Liver (tissue), 9 donors: ENCODE results near the gene SPC24. TPM values are rescaled to one million over a fixed set of nuclear protein-coding genes. Genes with fewer than 3 reads are reported as not detected.

Experiments used
- DNase-seq: peaks from one replicate; pipeline ENCODE4 v3.0.0-alpha.2; 2017; ENCODE audit warnings: low spot score
- H3K27ac ChIP-seq, 2 donors: one replicate each; pipeline ENCODE4 v1.7.0; 2013; ENCODE audit warnings: inconsistent platforms in 2 of 2, low read length in 2 of 2, control low read depth in 1 of 2, low read depth in 1 of 2, mild to moderate bottlenecking in 1 of 2
- H3K27me3 ChIP-seq, 4 donors: one replicate each; pipeline versions ENCODE4 v1.6.1 to v1.7.0; 2013; ENCODE audit warnings: low read length in 3 of 4, inconsistent platforms in 1 of 4, mild to moderate bottlenecking in 1 of 4, moderate library complexity in 1 of 4; ENCODE audit not compliant: control insufficient read depth in 4 of 4, insufficient read depth in 4 of 4
- H3K36me3 ChIP-seq, 4 donors: one replicate each; pipeline versions ENCODE4 v1.6.1 to v1.7.0; 2013; ENCODE audit warnings: low read length in 3 of 4, mild to moderate bottlenecking in 3 of 4, low read depth in 1 of 4, moderate library complexity in 1 of 4; ENCODE audit not compliant: control insufficient read depth in 4 of 4, insufficient read depth in 3 of 4
- H3K4me1 ChIP-seq, 4 donors: one replicate each; pipeline versions ENCODE4 v1.6.1 to v1.7.0; 2013; ENCODE audit warnings: low read length in 3 of 4, mild to moderate bottlenecking in 3 of 4, moderate library complexity in 1 of 4; ENCODE audit not compliant: control insufficient read depth in 4 of 4, insufficient read depth in 4 of 4
- H3K4me3 ChIP-seq, 3 donors: one replicate each; pipeline versions ENCODE4 v1.6.1 to v1.7.0; 2013; ENCODE audit warnings: low read length in 3 of 3, control low read depth in 1 of 3, low read depth in 1 of 3, mild to moderate bottlenecking in 1 of 3
- H3K9ac ChIP-seq, 2 donors: one replicate each; pipeline ENCODE4 v1.7.0; 2013; ENCODE audit warnings: low read length in 2 of 2, mild to moderate bottlenecking in 2 of 2, moderate library complexity in 2 of 2, control low read depth in 1 of 2, low read depth in 1 of 2
- H3K9me3 ChIP-seq, 4 donors: one replicate each; pipeline versions ENCODE4 v1.6.1 to v1.7.0; 2013; ENCODE audit warnings: low read length in 3 of 4; ENCODE audit not compliant: control insufficient read depth in 4 of 4
- EGR1 ChIP-seq, 2 donors: IDR thresholded peaks; 2 replicates each; pipeline ENCODE4 v1.6.1; 2016 to 2018; ENCODE audit warnings: antibody characterized with exemption in 2 of 2, low read depth in 2 of 2
- FOXA1 ChIP-seq: IDR thresholded peaks from 2 replicates; pipeline ENCODE4 v1.6.1; 2016; ENCODE audit warnings: antibody characterized with exemption
- FOXA2 ChIP-seq: IDR thresholded peaks from 2 replicates; pipeline ENCODE4 v1.6.1; 2016; ENCODE audit warnings: antibody characterized with exemption
- GABPA ChIP-seq, 2 donors: IDR thresholded peaks in 1 of 2; conservative IDR thresholded peaks in 1 of 2; 2 replicates each; pipeline ENCODE4 v1.6.1; 2016; ENCODE audit warnings: antibody characterized with exemption in 2 of 2, mild to moderate bottlenecking in 1 of 2, moderate library complexity in 1 of 2
- HNF4G ChIP-seq: IDR thresholded peaks from 2 replicates; pipeline ENCODE4 v1.6.1; 2016; ENCODE audit warnings: antibody characterized with exemption
- JUND ChIP-seq, 2 donors: IDR thresholded peaks; 2 replicates each; pipeline ENCODE4 v1.6.1; 2016; ENCODE audit warnings: antibody characterized with exemption in 2 of 2
- MAX ChIP-seq: IDR thresholded peaks from 2 replicates; pipeline ENCODE4 v1.6.1; 2016; ENCODE audit warnings: antibody characterized with exemption
- NR2F2 ChIP-seq: IDR thresholded peaks from 2 replicates; pipeline ENCODE4 v1.6.1; 2016; ENCODE audit warnings: antibody characterized with exemption
- SP1 ChIP-seq: IDR thresholded peaks from 2 replicates; pipeline ENCODE4 v1.6.1; 2018; ENCODE audit warnings: antibody characterized with exemption, mild to moderate bottlenecking
- YY1 ChIP-seq: IDR thresholded peaks from 2 replicates; pipeline ENCODE4 v1.6.1; 2016; ENCODE audit warnings: antibody characterized with exemption, mild to moderate bottlenecking
- ZBTB33 ChIP-seq: IDR thresholded peaks from 2 replicates; pipeline ENCODE4 v1.6.1; 2016; ENCODE audit warnings: antibody characterized with exemption
- WGBS: extraction: QIAGEN DNeasy Blood & Tissue Kit; methylation state at CpG from one replicate; pipeline ENCODE4 v1.1.7; 2013; 5-methylcytosine and 5-hydroxymethylcytosine counted together
- polyA plus RNA-seq, 2 donors: library from polyadenylated mRNA; stranded (reverse) in 1 of 2; unstranded in 1 of 2; fragments of 200-250 nt in 1 of 2; fragments of >200 nt in 1 of 2; fragmentation: Nextera tagmentation in 1 of 2; extraction: Ambion mirVana in 1 of 2; gene quantifications; one replicate each; pipeline versions ENCODE4 v1.2.1 to v1.2.3, GENCODE V29; 2013 to 2015
- total RNA-seq, 2 donors: library from RNA; depleted of rRNA; stranded (reverse); fragments of >200 nt; gene quantifications; one replicate each; pipeline ENCODE4 v1.2.3, GENCODE V29; 2014
- TF ChIP-seq, protein P1 (sequence below): IDR thresholded peaks from 2 replicates; pipeline ENCODE4 v1.6.1; 2016; ENCODE audit warnings: antibody characterized with exemption, mild to moderate bottlenecking
- TF ChIP-seq, protein P2 (sequence below): IDR thresholded peaks from 2 replicates; pipeline ENCODE4 v1.6.1; 2016; ENCODE audit warnings: antibody characterized with exemption
- donor health status: healthy.
- donor health status: healthy.
- donor health status: healthy.
- donor health status: healthy.
- donor health status: healthy.

SPC24 gene
- total and polyA plus RNA-seq, 4 donors, result 0.42 to 72.5 (median 1.3) TPM

DNA sequence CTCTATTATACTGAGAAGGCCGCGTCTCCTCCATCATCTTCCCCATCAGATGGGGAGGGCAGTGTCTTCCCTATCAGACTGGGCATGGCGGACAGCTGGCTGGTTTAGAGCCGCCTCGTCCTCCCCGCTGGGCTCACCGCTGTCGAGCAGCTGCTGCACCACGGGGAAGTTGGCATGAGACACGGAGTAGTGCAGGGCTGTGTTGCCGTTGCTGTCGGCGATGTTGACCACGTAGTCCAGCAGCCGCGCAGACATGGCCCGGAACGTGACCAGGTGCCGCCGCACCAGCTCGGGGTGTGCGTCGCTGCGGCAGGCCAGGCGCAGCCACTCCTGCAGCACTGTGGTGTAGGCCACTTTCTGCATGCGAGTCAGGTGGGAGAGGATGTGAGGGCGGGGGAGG lies 18.8 kb upstream of the SPC24 start:
- H3K4me1 ChIP-seq, result peaks cover 0 to 15% (median 8%) of the 10 kb centered on the region in 4 donors
- TF ChIP-seq SP1, result no peak
- no peak overlapping the region for H3K27ac ChIP-seq
- no peaks in the 10 kb centered on the region for H3K9me3 ChIP-seq
- H3K9ac ChIP-seq, result no peak overlapping the region
- H3K36me3 ChIP-seq, result peaks cover 10 to 42% (median 15%) of the 10 kb centered on the region in 4 donors
- H3K27me3 ChIP-seq, result no peaks in the 10 kb centered on the region
- no peak overlapping the region for H3K4me3 ChIP-seq
- no peak for DNase-seq
- 98% methylated on average over 27 of the region's 27 CpGs for WGBS

DNA sequence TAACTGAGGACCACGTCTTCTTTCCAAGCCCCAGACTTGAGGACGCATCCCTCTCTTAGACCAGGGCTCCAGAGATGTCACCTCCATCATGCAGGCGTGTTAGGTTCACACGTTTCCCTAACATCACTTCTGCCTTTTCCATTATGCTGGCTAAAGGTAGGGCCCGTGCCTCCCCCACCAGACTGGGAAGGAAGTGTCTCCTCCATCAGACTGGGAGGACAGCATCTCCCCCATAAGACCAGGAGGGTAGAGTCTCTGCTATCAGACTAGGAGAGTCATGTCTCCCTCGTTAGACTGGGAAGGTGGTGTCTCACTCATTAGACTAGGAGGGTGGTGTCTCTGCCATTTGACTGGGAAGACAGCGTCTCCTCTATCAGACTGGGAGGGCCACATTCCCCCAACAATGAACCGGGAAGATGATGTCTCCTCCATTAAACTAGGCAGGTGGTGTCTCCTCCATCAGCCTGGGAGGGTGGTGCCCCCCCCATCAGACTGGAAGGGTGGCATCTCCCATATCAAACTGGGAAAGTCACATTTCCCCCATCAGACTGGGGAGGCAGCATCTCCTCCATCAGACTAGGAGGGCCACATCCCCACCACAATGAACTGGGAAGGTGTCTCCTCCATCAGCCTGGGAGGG lies 18.1 kb upstream of the SPC24 start:
- TF ChIP-seq HNF4G, result no peak
- TF ChIP-seq, protein P1, sequence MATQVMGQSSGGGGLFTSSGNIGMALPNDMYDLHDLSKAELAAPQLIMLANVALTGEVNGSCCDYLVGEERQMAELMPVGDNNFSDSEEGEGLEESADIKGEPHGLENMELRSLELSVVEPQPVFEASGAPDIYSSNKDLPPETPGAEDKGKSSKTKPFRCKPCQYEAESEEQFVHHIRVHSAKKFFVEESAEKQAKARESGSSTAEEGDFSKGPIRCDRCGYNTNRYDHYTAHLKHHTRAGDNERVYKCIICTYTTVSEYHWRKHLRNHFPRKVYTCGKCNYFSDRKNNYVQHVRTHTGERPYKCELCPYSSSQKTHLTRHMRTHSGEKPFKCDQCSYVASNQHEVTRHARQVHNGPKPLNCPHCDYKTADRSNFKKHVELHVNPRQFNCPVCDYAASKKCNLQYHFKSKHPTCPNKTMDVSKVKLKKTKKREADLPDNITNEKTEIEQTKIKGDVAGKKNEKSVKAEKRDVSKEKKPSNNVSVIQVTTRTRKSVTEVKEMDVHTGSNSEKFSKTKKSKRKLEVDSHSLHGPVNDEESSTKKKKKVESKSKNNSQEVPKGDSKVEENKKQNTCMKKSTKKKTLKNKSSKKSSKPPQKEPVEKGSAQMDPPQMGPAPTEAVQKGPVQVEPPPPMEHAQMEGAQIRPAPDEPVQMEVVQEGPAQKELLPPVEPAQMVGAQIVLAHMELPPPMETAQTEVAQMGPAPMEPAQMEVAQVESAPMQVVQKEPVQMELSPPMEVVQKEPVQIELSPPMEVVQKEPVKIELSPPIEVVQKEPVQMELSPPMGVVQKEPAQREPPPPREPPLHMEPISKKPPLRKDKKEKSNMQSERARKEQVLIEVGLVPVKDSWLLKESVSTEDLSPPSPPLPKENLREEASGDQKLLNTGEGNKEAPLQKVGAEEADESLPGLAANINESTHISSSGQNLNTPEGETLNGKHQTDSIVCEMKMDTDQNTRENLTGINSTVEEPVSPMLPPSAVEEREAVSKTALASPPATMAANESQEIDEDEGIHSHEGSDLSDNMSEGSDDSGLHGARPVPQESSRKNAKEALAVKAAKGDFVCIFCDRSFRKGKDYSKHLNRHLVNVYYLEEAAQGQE, result no peak
- no peak for TF ChIP-seq EGR1 (IDR thresholded peaks at IDR 0.05; ENCODE audit: low read depth in 2 of 2)
- TF ChIP-seq YY1, result no peak
- no peak for TF ChIP-seq ZBTB33
- no peak for TF ChIP-seq FOXA2
- TF ChIP-seq SP1, result no peak
- DNase-seq, result no peak

GRCh38 chr19:11172576-11172975 lies 17.0 kb upstream of the SPC24 start:
- no peak overlapping the region for H3K27ac ChIP-seq

More for the DNA sequence above, 18.1 kb upstream of the SPC24 start:
- H3K4me3 ChIP-seq, result no peak overlapping the region
- H3K4me1 ChIP-seq, result peaks cover 0 to 15% (median 8%) of the 10 kb centered on the region in 4 donors
- 88% methylated on average over 8 of the region's 8 CpGs for WGBS
- no peaks in the 10 kb centered on the region for H3K9me3 ChIP-seq
- no peak overlapping the region for H3K27ac ChIP-seq
- no peak overlapping the region for H3K9ac ChIP-seq
- H3K27me3 ChIP-seq, result no peaks in the 10 kb centered on the region
- H3K36me3 ChIP-seq, result peaks cover 11 to 42% (median 17%) of the 10 kb centered on the region in 4 donors

More at GRCh38 chr19:11172576-11172975, 17.0 kb upstream of the SPC24 start:
- H3K4me3 ChIP-seq, result no peak overlapping the region
- no peak overlapping the region for H3K9ac ChIP-seq
- H3K27me3 ChIP-seq, result no peaks in the 10 kb centered on the region
- peaks cover 0 to 15% (median 8%) of the 10 kb centered on the region in 4 donors for H3K4me1 ChIP-seq
- DNase-seq, result no peak
- peaks cover 11 to 45% (median 19%) of the 10 kb centered on the region in 4 donors for H3K36me3 ChIP-seq
- 88% methylated on average over 6 of the region's 6 CpGs for WGBS
- TF ChIP-seq ZBTB33 (no peak), JUND (IDR thresholded peaks at IDR 0.05) (no peak), YY1 (no peak), NR2F2 (no peak), GABPA (IDR thresholded peaks at IDR 0.05 in 1 of 2, conservative IDR thresholded peaks at IDR 0.05 in 1 of 2) (no peak), MAX (no peak), SP1 (no peak), HNF4G (no peak), FOXA2 (no peak), FOXA1 (no peak)
- TF ChIP-seq, protein P2, sequence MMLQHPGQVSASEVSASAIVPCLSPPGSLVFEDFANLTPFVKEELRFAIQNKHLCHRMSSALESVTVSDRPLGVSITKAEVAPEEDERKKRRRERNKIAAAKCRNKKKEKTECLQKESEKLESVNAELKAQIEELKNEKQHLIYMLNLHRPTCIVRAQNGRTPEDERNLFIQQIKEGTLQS, result no peak
- no peaks in the 10 kb centered on the region for H3K9me3 ChIP-seq
